SK-N-SH (cell line): ENCODE measurements around the gene CLCN6. TPM values are rescaled to one million over a fixed set of nuclear protein-coding genes. Genes with fewer than 3 reads are reported as not detected.

Experiments
- CTCF ChIA-PET: fragments of 300-600, 350-600 bp; formaldehyde crosslinking; extraction: SDS; loops from one replicate; lab custom pipeline; 2021; lab: Yijun Ruan, JAX
- POLR2A ChIA-PET: fragments of 350-600 bp; sonication (Branson Sonifier 250); formaldehyde crosslinking; extraction: SDS; loops from one replicate; lab custom pipeline; 2020; ENCODE audit warnings: antibody characterized with exemption, inconsistent platforms; lab: Yijun Ruan, JAX
- DNase-seq: peaks from one replicate; pipeline ENCODE4 v3.0.0; 2012
- H2AFZ ChIP-seq: fragments of 200-600 bp; sonication (generic); 2 replicates; pipeline ENCODE4 v1.8.1; 2016; ENCODE audit warnings: antibody characterized with exemption, mild to moderate bottlenecking, low read depth
- H3F3A ChIP-seq: fragments of 200-600 bp; sonication (generic); replicated peaks from 2 replicates; pipeline ENCODE3; 2016; ENCODE audit warnings: antibody characterized with exemption, mild to moderate bottlenecking; ENCODE audit not compliant: insufficient read depth
- H3K27ac ChIP-seq, 2 experiments: fragments of 200-500 bp in 1 of 2; fragments of 200-600 bp in 1 of 2; sonication (Bioruptor generic) in 1 of 2; sonication (generic), shearing (Covaris generic) in 1 of 2; 2 replicates each; pipeline versions ENCODE4 v1.5.1 to v1.6.1; 2014 to 2016; ENCODE audit warnings: low read depth in 2 of 2, inconsistent platforms in 1 of 2, low read length in 1 of 2, mild to moderate bottlenecking in 1 of 2, mixed read lengths in 1 of 2
- H3K27me3 ChIP-seq: fragments of 200-600 bp; sonication (generic), shearing (Covaris generic); 2 replicates; pipeline ENCODE4 v1.6.1; 2016; ENCODE audit warnings: mixed run types; ENCODE audit not compliant: insufficient read depth
- H3K36me3 ChIP-seq, 2 experiments: fragments of 200-500 bp in 1 of 2; fragments of 200-600 bp in 1 of 2; sonication (Bioruptor generic) in 1 of 2; sonication (generic) in 1 of 2; replicated peaks in 1 of 2; 2 replicates each; pipeline versions ENCODE3 to v1.5.1; 2014 to 2016; ENCODE audit warnings: low read length in 1 of 2, mild to moderate bottlenecking in 1 of 2; ENCODE audit not compliant: insufficient read depth in 2 of 2, control insufficient read depth in 1 of 2
- H3K4me1 ChIP-seq, 2 experiments: fragments of 200-500 bp in 1 of 2; fragments of 200-600 bp in 1 of 2; sonication (Bioruptor generic) in 1 of 2; sonication (generic), shearing (Covaris generic) in 1 of 2; 2 replicates each; pipeline versions ENCODE4 v1.5.1 to v1.6.1; 2014 to 2016; ENCODE audit warnings: low read depth in 1 of 2, low read length in 1 of 2, mixed run types in 1 of 2; ENCODE audit not compliant: insufficient read depth in 2 of 2, control insufficient read depth in 1 of 2
- H3K4me2 ChIP-seq: fragments of 200-600 bp; sonication (generic), shearing (Covaris generic); 2 replicates; pipeline ENCODE4 v1.6.1; 2017; ENCODE audit warnings: mixed run types
- H3K4me3 ChIP-seq, 2 experiments: fragments of 200-500 bp in 1 of 2; fragments of 200-600 bp in 1 of 2; sonication (Bioruptor generic) in 1 of 2; sonication (generic), shearing (Covaris generic) in 1 of 2; 2 replicates each; pipeline versions ENCODE4 v1.5.1 to v1.8.1; 2014 to 2016; ENCODE audit warnings: low read depth in 2 of 2, inconsistent platforms in 1 of 2, low read length in 1 of 2, mild to moderate bottlenecking in 1 of 2, mixed read lengths in 1 of 2, moderate library complexity in 1 of 2
- H3K79me2 ChIP-seq: fragments of 200-600 bp; sonication (generic); 2 replicates; pipeline ENCODE4 v1.8.1; 2017; ENCODE audit warnings: mild to moderate bottlenecking; ENCODE audit not compliant: insufficient read depth
- H3K9ac ChIP-seq: fragments of 200-600 bp; sonication (generic); 2 replicates; pipeline ENCODE4 v1.6.1; 2017; ENCODE audit warnings: mixed run types
- H3K9me2 ChIP-seq: fragments of 200-600 bp; sonication (generic); 2 replicates; pipeline ENCODE4 v1.6.1; 2017; ENCODE audit warnings: mixed run types
- H3K9me3 ChIP-seq: fragments of 200-600 bp; sonication (generic); 2 replicates; pipeline ENCODE4 v1.6.1; 2017; ENCODE audit warnings: mixed run types, mild to moderate bottlenecking, moderate library complexity
- H4K20me1 ChIP-seq: fragments of 200-600 bp; sonication (generic); 2 replicates; pipeline ENCODE4 v1.6.1; 2017; ENCODE audit warnings: mild to moderate bottlenecking, mixed run types; ENCODE audit not compliant: insufficient read depth
- CHD2 ChIP-seq: fragments of 150-350 bp; IDR thresholded peaks from 2 replicates; pipeline ENCODE4 v1.6.1; 2018; ENCODE audit warnings: low read length; ENCODE audit not compliant: partially characterized antibody
- EZH2phosphoT487 ChIP-seq: fragments of 200-600 bp; sonication (generic); IDR thresholded peaks from 2 replicates; pipeline ENCODE4 v1.6.1; 2017; ENCODE audit warnings: low read depth, mixed run types, mild to moderate bottlenecking, antibody characterized with exemption, moderate library complexity, borderline replicate concordance
- FOXM1 ChIP-seq: IDR thresholded peaks from 2 replicates; pipeline ENCODE4 v1.4.0; 2012; ENCODE audit warnings: low read depth, mild to moderate bottlenecking
- JUND ChIP-seq: IDR thresholded peaks from 2 replicates; pipeline ENCODE4 v1.4.0; 2012
- MEF2A ChIP-seq: IDR thresholded peaks from 2 replicates; pipeline ENCODE4 v1.4.0; 2012; ENCODE audit warnings: low read depth, borderline replicate concordance
- MXI1 ChIP-seq: IDR thresholded peaks from 2 replicates; pipeline ENCODE4 v1.6.1; 2012; ENCODE audit warnings: mild to moderate bottlenecking, low read depth, low read length, improper control_type of control experiment
- PBX3 ChIP-seq: IDR thresholded peaks from 2 replicates; pipeline ENCODE4; 2012
- POLR2AphosphoS5 ChIP-seq: IDR thresholded peaks from 2 replicates; pipeline ENCODE4 v1.6.1; 2012; ENCODE audit warnings: low read depth, low read length
- RCOR1 ChIP-seq: fragments of 150-350 bp; IDR thresholded peaks from 2 replicates; pipeline ENCODE4 v1.6.1; 2017; ENCODE audit warnings: antibody characterized with exemption, low read length
- RXRA ChIP-seq: IDR thresholded peaks from 2 replicates; pipeline ENCODE4 v1.4.0; 2012; ENCODE audit warnings: low read depth, mild to moderate bottlenecking, borderline replicate concordance
- SMC3 ChIP-seq: IDR thresholded peaks from 2 replicates; pipeline ENCODE4 v1.6.1; 2012; ENCODE audit warnings: low read depth, low read length, improper control_type of control experiment
- ZBTB33 ChIP-seq: IDR thresholded peaks from 2 replicates; pipeline ENCODE4 v1.4.0; 2012; ENCODE audit warnings: low read depth, borderline replicate concordance
- WGBS: methylation state at CpG from one replicate; pipeline ENCODE4 v1.1.6; 2017; ENCODE audit warnings: low lambda C conversion rate; 5-methylcytosine and 5-hydroxymethylcytosine counted together
- polyA plus RNA-seq, 3 experiments: library from polyadenylated mRNA; depleted of rRNA; stranded (reverse); fragments of >200 nt; gene quantifications; 2 replicates each; pipeline ENCODE4 v1.2.3, GENCODE V29; 2012
- TF ChIP-seq, protein P1 (sequence below): fragments of 150-350 bp; IDR thresholded peaks from 2 replicates; pipeline ENCODE4 v1.6.1; 2016; ENCODE audit warnings: mild to moderate bottlenecking, low read depth, low read length
- TF ChIP-seq, protein P2 (sequence below): fragments of 200-600 bp; sonication (generic); IDR thresholded peaks from 2 replicates; pipeline ENCODE4 v1.6.1; 2017; ENCODE audit warnings: antibody characterized with exemption, mild to moderate bottlenecking, moderate library complexity
- TF ChIP-seq, protein P3 (sequence below): fragments of 150-350 bp; IDR thresholded peaks from 2 replicates; pipeline ENCODE4 v1.6.1; 2017; ENCODE audit warnings: antibody characterized with exemption, low read length, low read depth, borderline replicate concordance

CLCN6 gene
- polyA plus RNA-seq, 1 of the 3 experiments (the other 2 are of a cell fraction), result 7.4 TPM

GRCh38 chr1:11794446-11795237 lies 11.3 kb upstream of the CLCN6 start:
- Histone ChIP-seq H3K9ac (no peak overlapping the region), H3K9me3 (no peaks in the 10 kb centered on the region), H3K79me2 (no peaks in the 10 kb centered on the region), H3K27ac (no peak overlapping the region), H3K4me3 (no peak overlapping the region), H3F3A (no peaks in the 10 kb centered on the region)
- no peak for DNase-seq
- POLR2A ChIA-PET, result interaction anchor here (1.1 to 1.2 kb wide), 2 partner anchors 9 to 10 kb away, joined by 3 to 4 read pairs; no protein-coding TSS in a partner anchor
- TF ChIP-seq POLR2AphosphoS5 (no peak), RCOR1 (no peak), PBX3 (no peak), RXRA (no peak)
- TF ChIP-seq, all 33 proteins: peak for 0
- Histone ChIP-seq H2AFZ (no peak overlapping the region), H3K27me3 (no peaks in the 10 kb centered on the region), H4K20me1 (no peaks in the 10 kb centered on the region), H3K9me2 (no peaks in the 10 kb centered on the region), H3K4me1 (no peaks in the 10 kb centered on the region; a peak in 1 of 4 replicates), H3K36me3 (peaks cover 0 to 17% of the 10 kb centered on the region in 2 experiments), H3K4me2 (no peak overlapping the region)
- CTCF ChIA-PET, result interaction anchor here (1.2 to 3.9 kb wide), 4 partner anchors 9 to 44 kb away, joined by 5 to 35 read pairs (median 6); no protein-coding TSS in a partner anchor
- WGBS, result 95% methylated on average over 12 of the region's 19 CpGs

DNA sequence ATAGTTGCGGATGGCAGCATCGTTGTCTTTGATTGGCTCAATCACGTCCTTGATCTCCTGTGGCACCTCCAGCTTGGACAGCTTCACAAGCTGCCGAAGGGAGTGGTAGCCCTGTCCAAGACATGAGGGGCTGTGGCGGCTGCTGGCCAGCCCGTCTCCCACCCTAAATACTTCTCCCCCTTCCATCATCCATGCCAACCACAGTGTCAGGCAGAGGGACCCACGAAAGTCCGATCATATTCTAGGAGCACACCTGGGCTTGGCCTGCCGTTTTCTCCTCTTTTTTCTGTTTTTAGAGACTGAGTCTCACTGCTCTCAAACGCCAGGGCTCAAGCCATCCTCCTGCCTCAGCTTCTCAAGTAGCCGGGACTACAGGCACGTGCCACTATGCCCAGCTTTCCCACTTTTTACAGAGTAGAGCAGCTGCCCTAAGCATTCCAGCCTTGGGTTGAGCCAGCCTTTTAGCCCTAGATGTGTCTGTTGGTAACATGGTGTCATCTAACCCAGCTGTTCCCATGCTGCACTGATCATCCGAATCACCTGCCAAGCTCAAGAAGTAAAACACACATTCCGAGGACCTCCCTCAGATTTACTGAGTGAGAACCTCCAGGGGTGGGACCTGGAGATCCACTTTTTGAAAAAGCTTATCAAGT lies 10.6 kb upstream of the CLCN6 start:
- H3K9me3 ChIP-seq, result no peaks in the 10 kb centered on the region
- no peaks in the 10 kb centered on the region for H3F3A ChIP-seq
- WGBS, result 77% methylated on average over 11 of the region's 14 CpGs
- H3K27ac ChIP-seq, result no peak overlapping the region
- H3K79me2 ChIP-seq, result no peaks in the 10 kb centered on the region
- H3K36me3 ChIP-seq, result peaks cover 0 to 23% of the 10 kb centered on the region in 2 experiments
- H3K4me3 ChIP-seq, result no peak overlapping the region
- no peaks in the 10 kb centered on the region for H3K9me2 ChIP-seq
- ChIA-PET POLR2A (interaction anchor here (1.1 to 1.2 kb wide), 2 partner anchors 8 to 11 kb away, joined by 3 to 4 read pairs; no protein-coding TSS in a partner anchor), CTCF (interaction anchor here (2.0 to 3.9 kb wide), 3 partner anchors 10 to 43 kb away, joined by 5 to 35 read pairs (median 6); no protein-coding TSS in a partner anchor)
- H3K4me2 ChIP-seq, result no peak overlapping the region
- no peak overlapping the region for H3K9ac ChIP-seq
- H4K20me1 ChIP-seq, result no peaks in the 10 kb centered on the region
- no peak overlapping the region for H2AFZ ChIP-seq
- H3K4me1 ChIP-seq, result no peaks in the 10 kb centered on the region
- no peak for DNase-seq
- no peaks in the 10 kb centered on the region for H3K27me3 ChIP-seq
- TF ChIP-seq, protein P1, sequence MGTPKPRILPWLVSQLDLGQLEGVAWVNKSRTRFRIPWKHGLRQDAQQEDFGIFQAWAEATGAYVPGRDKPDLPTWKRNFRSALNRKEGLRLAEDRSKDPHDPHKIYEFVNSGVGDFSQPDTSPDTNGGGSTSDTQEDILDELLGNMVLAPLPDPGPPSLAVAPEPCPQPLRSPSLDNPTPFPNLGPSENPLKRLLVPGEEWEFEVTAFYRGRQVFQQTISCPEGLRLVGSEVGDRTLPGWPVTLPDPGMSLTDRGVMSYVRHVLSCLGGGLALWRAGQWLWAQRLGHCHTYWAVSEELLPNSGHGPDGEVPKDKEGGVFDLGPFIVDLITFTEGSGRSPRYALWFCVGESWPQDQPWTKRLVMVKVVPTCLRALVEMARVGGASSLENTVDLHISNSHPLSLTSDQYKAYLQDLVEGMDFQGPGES, result no peak
- TF ChIP-seq PBX3, result no peak
- TF ChIP-seq, protein P2, sequence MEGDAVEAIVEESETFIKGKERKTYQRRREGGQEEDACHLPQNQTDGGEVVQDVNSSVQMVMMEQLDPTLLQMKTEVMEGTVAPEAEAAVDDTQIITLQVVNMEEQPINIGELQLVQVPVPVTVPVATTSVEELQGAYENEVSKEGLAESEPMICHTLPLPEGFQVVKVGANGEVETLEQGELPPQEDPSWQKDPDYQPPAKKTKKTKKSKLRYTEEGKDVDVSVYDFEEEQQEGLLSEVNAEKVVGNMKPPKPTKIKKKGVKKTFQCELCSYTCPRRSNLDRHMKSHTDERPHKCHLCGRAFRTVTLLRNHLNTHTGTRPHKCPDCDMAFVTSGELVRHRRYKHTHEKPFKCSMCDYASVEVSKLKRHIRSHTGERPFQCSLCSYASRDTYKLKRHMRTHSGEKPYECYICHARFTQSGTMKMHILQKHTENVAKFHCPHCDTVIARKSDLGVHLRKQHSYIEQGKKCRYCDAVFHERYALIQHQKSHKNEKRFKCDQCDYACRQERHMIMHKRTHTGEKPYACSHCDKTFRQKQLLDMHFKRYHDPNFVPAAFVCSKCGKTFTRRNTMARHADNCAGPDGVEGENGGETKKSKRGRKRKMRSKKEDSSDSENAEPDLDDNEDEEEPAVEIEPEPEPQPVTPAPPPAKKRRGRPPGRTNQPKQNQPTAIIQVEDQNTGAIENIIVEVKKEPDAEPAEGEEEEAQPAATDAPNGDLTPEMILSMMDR, result no peak
- no peak for TF ChIP-seq MXI1
- TF ChIP-seq MEF2A, result no peak
- no peak for TF ChIP-seq SMC3
- no peak for TF ChIP-seq CHD2
- TF ChIP-seq RXRA, result no peak
- TF ChIP-seq RCOR1, result no peak
- no peak for TF ChIP-seq FOXM1
- TF ChIP-seq ZBTB33, result no peak
- TF ChIP-seq JUND, result no peak
- no peak for TF ChIP-seq EZH2phosphoT487
- TF ChIP-seq, protein P3, sequence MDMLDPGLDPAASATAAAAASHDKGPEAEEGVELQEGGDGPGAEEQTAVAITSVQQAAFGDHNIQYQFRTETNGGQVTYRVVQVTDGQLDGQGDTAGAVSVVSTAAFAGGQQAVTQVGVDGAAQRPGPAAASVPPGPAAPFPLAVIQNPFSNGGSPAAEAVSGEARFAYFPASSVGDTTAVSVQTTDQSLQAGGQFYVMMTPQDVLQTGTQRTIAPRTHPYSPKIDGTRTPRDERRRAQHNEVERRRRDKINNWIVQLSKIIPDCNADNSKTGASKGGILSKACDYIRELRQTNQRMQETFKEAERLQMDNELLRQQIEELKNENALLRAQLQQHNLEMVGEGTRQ, result no peak
